HepG2 (cell line): ENCODE measurements around the gene AP2B1. TPM values are rescaled to one million over a fixed set of nuclear protein-coding genes. Genes with fewer than 3 reads are reported as not detected.
A peak's percentile ranks its signal among the peaks of the same experiment; 100 is the strongest.

Experiments used
- ATAC-seq: fragments of 200-7000 bp; cut with Tn5 transposase; 3 replicates; pipeline ENCODE4 v1.9.1; 2020; ENCODE audit warnings: mild to moderate bottlenecking, moderate library complexity
- BruUV-seq: library from RNA; stranded (reverse); fragments of 400-500 nt; replicated peaks from 2 replicates; lab custom pipeline; 2021; lab: Mats Ljungman, UMichigan
- CTCF ChIA-PET: fragments of 300-600 bp; formaldehyde crosslinking; extraction: SDS; loops from one replicate; lab custom pipeline; 2021; ENCODE audit warnings: low total read pairs, inconsistent platforms, low intra/inter-chr PET ratio; lab: Yijun Ruan, JAX
- POLR2A ChIA-PET: fragments of 350-600 bp; sonication (Branson Sonifier 250); formaldehyde crosslinking; loops from one replicate; lab custom pipeline; 2020; ENCODE audit warnings: antibody characterized with exemption, inconsistent platforms; lab: Yijun Ruan, JAX
- DNase-seq: peaks from one replicate; pipeline ENCODE4 v3.0.0-alpha.2; 2015; ENCODE audit warnings: low spot score
- FAIRE-seq: peaks from 3 replicates; lab custom pipeline; 2011; peaks lifted over from hg19 to GRCh38; lab: Jason Lieb, UNC
- H2AFZ ChIP-seq: one replicate; pipeline ENCODE4 v1.6.1; 2011; ENCODE audit warnings: low read length, inconsistent platforms
- H3K27ac ChIP-seq: fragments of 300-600 bp; 3 replicates; pipeline ENCODE4 v1.8.0; 2011; ENCODE audit warnings: mixed run types, mild to moderate bottlenecking, mixed read lengths, low read length, inconsistent platforms; ENCODE audit not compliant: insufficient read depth; ENCODE audit errors: extremely low read length
- H3K27me3 ChIP-seq, 2 experiments: fragments of 200-600 bp in 1 of 2; 2 replicates in 1 of 2; 3 replicates in 1 of 2; pipeline versions ENCODE4 v1.6.0 to v1.8.0; 2011; ENCODE audit warnings: low read length in 2 of 2, mild to moderate bottlenecking in 2 of 2, moderate library complexity in 2 of 2, inconsistent platforms in 1 of 2; ENCODE audit not compliant: insufficient read depth in 2 of 2, control insufficient read depth in 1 of 2
- H3K36me3 ChIP-seq, 2 experiments: fragments of 200-600 bp in 1 of 2; replicated peaks in 1 of 2; 2 replicates in 1 of 2; 3 replicates in 1 of 2; pipeline versions ENCODE4 v1.5.1 to v1.8.0; 2011; ENCODE audit warnings: low read length in 2 of 2, inconsistent platforms in 1 of 2; ENCODE audit not compliant: insufficient read depth in 2 of 2, control insufficient read depth in 1 of 2
- H3K4me1 ChIP-seq: 2 replicates; pipeline ENCODE4 v1.5.1; 2012; ENCODE audit warnings: low read length, inconsistent platforms; ENCODE audit not compliant: insufficient read depth
- H3K4me2 ChIP-seq: 2 replicates; pipeline ENCODE4 v1.6.0; 2011; ENCODE audit warnings: low read depth, low read length, inconsistent platforms
- H3K4me3 ChIP-seq, 3 experiments: fragments of 200-600 bp in 1 of 3; sonication (generic), shearing (Covaris generic) in 1 of 3; replicated peaks in 1 of 3; 2 replicates each; pipeline ENCODE4 v1.5.1; 2011 to 2016; ENCODE audit warnings: low read length in 3 of 3, inconsistent platforms in 2 of 3, low read depth in 2 of 3, mild to moderate bottlenecking in 2 of 3, control low read depth in 1 of 3, mixed read lengths in 1 of 3; ENCODE audit not compliant: insufficient read depth in 1 of 3
- H3K79me2 ChIP-seq: one replicate; pipeline ENCODE4 v1.6.1; 2011; ENCODE audit warnings: low read length, inconsistent platforms; ENCODE audit not compliant: insufficient read depth
- H3K9ac ChIP-seq: 2 replicates; pipeline ENCODE4 v1.6.0; 2011; ENCODE audit warnings: mild to moderate bottlenecking, low read depth, low read length, inconsistent platforms; ENCODE audit not compliant: insufficient read depth
- H3K9me3 ChIP-seq: 2 replicates; pipeline ENCODE4 v1.5.1; 2012; ENCODE audit warnings: mild to moderate bottlenecking, low read length
- H4K20me1 ChIP-seq: 2 replicates; pipeline ENCODE4 v1.6.0; 2011; ENCODE audit warnings: inconsistent platforms, mild to moderate bottlenecking, low read length, moderate library complexity; ENCODE audit not compliant: insufficient read depth
- ATF1 ChIP-seq: IDR thresholded peaks from 2 replicates; pipeline ENCODE4 v1.6.1; 2016; ENCODE audit warnings: mild to moderate bottlenecking, control low read depth
- CAMTA2 ChIP-seq: sonication (generic); formaldehyde crosslinking; IDR thresholded peaks from 2 replicates; pipeline ENCODE4 v1.4.0; 2020; ENCODE audit warnings: mild to moderate bottlenecking, missing genetic modification reagents, borderline replicate concordance
- GATAD2A ChIP-seq: IDR thresholded peaks from 2 replicates; pipeline ENCODE4 v1.6.1; 2016
- GZF1 ChIP-seq: sonication (generic); formaldehyde crosslinking; IDR thresholded peaks from 2 replicates; pipeline ENCODE4 v1.5.1; 2020; ENCODE audit warnings: mild to moderate bottlenecking, missing genetic modification reagents
- HNRNPK ChIP-seq: fragments of 200-400 bp; formaldehyde crosslinking; IDR thresholded peaks from 2 replicates; pipeline ENCODE4 v1.6.1; 2018; ENCODE audit warnings: low read length, low read depth, moderate library complexity, mild to moderate bottlenecking; ENCODE audit not compliant: poor library complexity, severe bottlenecking
- NBN ChIP-seq: fragments of 450-650 bp; conservative IDR thresholded peaks from 2 replicates; pipeline ENCODE4 v1.6.1; 2017
- ZFP36L1 ChIP-seq: sonication (generic); formaldehyde crosslinking; IDR thresholded peaks from 2 replicates; pipeline ENCODE4 v1.8.0; 2022; ENCODE audit warnings: mild to moderate bottlenecking, missing genetic modification reagents, moderate library complexity
- ZMAT3 ChIP-seq: sonication (generic); formaldehyde crosslinking; conservative IDR thresholded peaks from 2 replicates; pipeline ENCODE4 v1.7.0; 2021; ENCODE audit warnings: missing genetic modification reagents
- ZSCAN29 ChIP-seq: sonication (generic); formaldehyde crosslinking; conservative IDR thresholded peaks from 2 replicates; pipeline ENCODE4 v1.4.0; 2020; ENCODE audit warnings: mild to moderate bottlenecking, missing genetic modification reagents
- WGBS: methylation state at CpG from one replicate; pipeline ENCODE4 v1.1.6; 2017; ENCODE audit warnings: low lambda C conversion rate; 5-methylcytosine and 5-hydroxymethylcytosine counted together
- in situ Hi-C: cut with HindIII; loops from 2 replicates; pipeline ENCODE4 v1.10.0; 2017; ENCODE audit warnings: low pct_unique_long_range_greater_than_20kb; ENCODE audit not compliant: extremely low pct_ligation_motif_present
- intact Hi-C: fragments of 100-400 bp; cut with micrococcal nuclease; formaldehyde crosslinking; loops from one replicate; pipeline ENCODE4 v1.10.0; 2022; ENCODE audit not compliant: unreplicated experiment
- polyA plus RNA-seq, 8 experiments: library from polyadenylated mRNA; depleted of rRNA in 3 of 8; stranded (reverse) in 7 of 8; unstranded in 1 of 8; fragments of >200 nt; fragmentation: Illumina TruSeq in 4 of 8; extraction: Trizol in 4 of 8; gene quantifications; 2 replicates each; pipeline versions ENCODE4 v1.2.1 to v1.2.3, GENCODE V29; 2011 to 2016; ENCODE audit warnings: low read depth in 4 of 8, missing spikeins in 1 of 8, mixed read lengths in 1 of 8; ENCODE audit not compliant: insufficient read depth in 1 of 8
- total RNA-seq, 5 experiments: library from RNA; depleted of rRNA; stranded (reverse); fragments of >200 nt; fragmentation: Illumina TruSeq; extraction: Trizol; gene quantifications; 2 replicates each; pipeline ENCODE4 v1.2.3, GENCODE V29; 2016; ENCODE audit warnings: low read depth in 1 of 5
- TF ChIP-seq, protein P1 (sequence below): sonication (generic); formaldehyde crosslinking; IDR thresholded peaks from 2 replicates; pipeline ENCODE4 v1.9.0; 2021; ENCODE audit warnings: missing genetic modification reagents, borderline replicate concordance
- TF ChIP-seq, protein P2 (sequence below): sonication (generic); formaldehyde crosslinking; conservative IDR thresholded peaks from 2 replicates; pipeline ENCODE4 v1.5.0; 2020; ENCODE audit warnings: missing genetic modification reagents
- TF ChIP-seq, protein P3 (sequence below): sonication (generic); formaldehyde crosslinking; IDR thresholded peaks from 2 replicates; pipeline ENCODE4 v1.4.0; 2020; ENCODE audit warnings: mild to moderate bottlenecking, missing genetic modification reagents
- TF ChIP-seq, protein P4 (sequence below): sonication (generic); formaldehyde crosslinking; IDR thresholded peaks from 2 replicates; pipeline ENCODE4 v1.8.0; 2022; ENCODE audit warnings: missing genetic modification reagents, low read depth, mild to moderate bottlenecking, borderline replicate concordance

The AP2B1 gene
- total and polyA plus RNA-seq, 2 of the 13 experiments (the other 11 are each of a cell fraction or from before 2014, with no cell fraction given), result 23.8 to 71.3 TPM

DNA sequence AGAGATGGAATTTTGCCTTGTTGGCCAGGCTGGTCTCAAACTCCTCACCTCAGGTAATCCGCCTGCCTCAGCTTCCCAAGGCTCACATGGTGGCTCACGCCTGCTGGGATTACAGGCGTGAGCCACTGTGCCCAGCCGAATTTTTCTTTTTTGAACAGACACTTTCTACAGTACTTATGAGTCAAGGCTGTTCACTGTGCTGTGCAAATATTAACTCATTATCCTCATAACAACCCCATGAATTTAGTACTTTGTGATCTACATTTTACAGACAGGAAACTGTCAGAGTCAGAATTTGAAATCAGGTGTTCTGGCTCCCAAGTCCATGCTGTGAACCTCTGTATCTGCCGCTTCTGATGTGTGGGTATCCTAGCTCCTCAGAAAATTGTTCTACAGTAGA, 118.6 kb downstream of the AP2B1 start (continued):
- TF ChIP-seq GZF1 (CRISPR knock-in tag) (no peak), ZSCAN29 (CRISPR knock-in tag) (0 out of 2 replicates have a peak, but pooled peaks have one; percentile 30)

DNA sequence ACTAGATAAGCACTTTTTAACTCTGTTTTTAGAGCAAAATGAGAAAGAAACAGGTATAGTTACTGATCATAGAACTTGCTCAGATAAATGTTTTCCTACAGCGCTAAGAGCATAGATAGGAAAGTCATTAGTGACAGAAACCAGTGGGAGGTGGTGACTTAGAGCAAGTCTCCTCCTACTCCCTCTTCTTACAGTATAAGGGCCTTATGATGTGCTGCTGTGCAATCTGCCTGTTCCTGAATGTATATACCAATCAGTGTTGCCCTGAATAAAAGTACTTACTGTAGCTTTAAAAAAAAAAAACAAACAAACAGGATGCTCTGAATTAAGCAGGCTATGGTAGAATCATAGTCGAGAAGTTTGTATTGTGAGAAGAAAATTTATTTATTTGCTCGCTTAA, 121.0 kb downstream of the AP2B1 start:
- POLR2A ChIA-PET, result no interaction called here
- WGBS, result 98% methylated on average over 3 of the region's 3 CpGs
- H3K9me3 ChIP-seq, result no peaks in the 10 kb centered on the region
- in situ Hi-C loops (loop anchor here (25.0 kb wide), 1 partner anchor 104 kb away; the partner anchor contains the start of gene TAF15), intact Hi-C loops (no loop called here)
- H3K4me1 ChIP-seq, result peaks cover 23% of the 10 kb centered on the region
- no peaks in the 10 kb centered on the region for H3K79me2 ChIP-seq
- no peak overlapping the region for H3K27ac ChIP-seq
- H3K4me2 ChIP-seq, result no peak overlapping the region
- no TSS peak for BruUV-seq
- no peaks in the 10 kb centered on the region for H3K27me3 ChIP-seq
- H3K9ac ChIP-seq, result no peak overlapping the region
- 0 out of 2 replicates have a peak, but pooled peaks cover 4% of the 10 kb centered on the region for H4K20me1 ChIP-seq
- FAIRE-seq, result no peak
- ATAC-seq, result no peak
- TF ChIP-seq, protein P1, sequence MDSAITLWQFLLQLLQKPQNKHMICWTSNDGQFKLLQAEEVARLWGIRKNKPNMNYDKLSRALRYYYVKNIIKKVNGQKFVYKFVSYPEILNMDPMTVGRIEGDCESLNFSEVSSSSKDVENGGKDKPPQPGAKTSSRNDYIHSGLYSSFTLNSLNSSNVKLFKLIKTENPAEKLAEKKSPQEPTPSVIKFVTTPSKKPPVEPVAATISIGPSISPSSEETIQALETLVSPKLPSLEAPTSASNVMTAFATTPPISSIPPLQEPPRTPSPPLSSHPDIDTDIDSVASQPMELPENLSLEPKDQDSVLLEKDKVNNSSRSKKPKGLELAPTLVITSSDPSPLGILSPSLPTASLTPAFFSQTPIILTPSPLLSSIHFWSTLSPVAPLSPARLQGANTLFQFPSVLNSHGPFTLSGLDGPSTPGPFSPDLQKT (CRISPR knock-in tag), result no peak
- no peak for TF ChIP-seq GATAD2A
- TF ChIP-seq, protein P2, sequence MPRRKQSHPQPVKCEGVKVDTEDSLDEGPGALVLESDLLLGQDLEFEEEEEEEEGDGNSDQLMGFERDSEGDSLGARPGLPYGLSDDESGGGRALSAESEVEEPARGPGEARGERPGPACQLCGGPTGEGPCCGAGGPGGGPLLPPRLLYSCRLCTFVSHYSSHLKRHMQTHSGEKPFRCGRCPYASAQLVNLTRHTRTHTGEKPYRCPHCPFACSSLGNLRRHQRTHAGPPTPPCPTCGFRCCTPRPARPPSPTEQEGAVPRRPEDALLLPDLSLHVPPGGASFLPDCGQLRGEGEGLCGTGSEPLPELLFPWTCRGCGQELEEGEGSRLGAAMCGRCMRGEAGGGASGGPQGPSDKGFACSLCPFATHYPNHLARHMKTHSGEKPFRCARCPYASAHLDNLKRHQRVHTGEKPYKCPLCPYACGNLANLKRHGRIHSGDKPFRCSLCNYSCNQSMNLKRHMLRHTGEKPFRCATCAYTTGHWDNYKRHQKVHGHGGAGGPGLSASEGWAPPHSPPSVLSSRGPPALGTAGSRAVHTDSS, result no peak
- TF ChIP-seq ZFP36L1 (CRISPR knock-in tag), result no peak
- no peak for TF ChIP-seq ATF1
- no peak for TF ChIP-seq NBN
- TF ChIP-seq, protein P3, sequence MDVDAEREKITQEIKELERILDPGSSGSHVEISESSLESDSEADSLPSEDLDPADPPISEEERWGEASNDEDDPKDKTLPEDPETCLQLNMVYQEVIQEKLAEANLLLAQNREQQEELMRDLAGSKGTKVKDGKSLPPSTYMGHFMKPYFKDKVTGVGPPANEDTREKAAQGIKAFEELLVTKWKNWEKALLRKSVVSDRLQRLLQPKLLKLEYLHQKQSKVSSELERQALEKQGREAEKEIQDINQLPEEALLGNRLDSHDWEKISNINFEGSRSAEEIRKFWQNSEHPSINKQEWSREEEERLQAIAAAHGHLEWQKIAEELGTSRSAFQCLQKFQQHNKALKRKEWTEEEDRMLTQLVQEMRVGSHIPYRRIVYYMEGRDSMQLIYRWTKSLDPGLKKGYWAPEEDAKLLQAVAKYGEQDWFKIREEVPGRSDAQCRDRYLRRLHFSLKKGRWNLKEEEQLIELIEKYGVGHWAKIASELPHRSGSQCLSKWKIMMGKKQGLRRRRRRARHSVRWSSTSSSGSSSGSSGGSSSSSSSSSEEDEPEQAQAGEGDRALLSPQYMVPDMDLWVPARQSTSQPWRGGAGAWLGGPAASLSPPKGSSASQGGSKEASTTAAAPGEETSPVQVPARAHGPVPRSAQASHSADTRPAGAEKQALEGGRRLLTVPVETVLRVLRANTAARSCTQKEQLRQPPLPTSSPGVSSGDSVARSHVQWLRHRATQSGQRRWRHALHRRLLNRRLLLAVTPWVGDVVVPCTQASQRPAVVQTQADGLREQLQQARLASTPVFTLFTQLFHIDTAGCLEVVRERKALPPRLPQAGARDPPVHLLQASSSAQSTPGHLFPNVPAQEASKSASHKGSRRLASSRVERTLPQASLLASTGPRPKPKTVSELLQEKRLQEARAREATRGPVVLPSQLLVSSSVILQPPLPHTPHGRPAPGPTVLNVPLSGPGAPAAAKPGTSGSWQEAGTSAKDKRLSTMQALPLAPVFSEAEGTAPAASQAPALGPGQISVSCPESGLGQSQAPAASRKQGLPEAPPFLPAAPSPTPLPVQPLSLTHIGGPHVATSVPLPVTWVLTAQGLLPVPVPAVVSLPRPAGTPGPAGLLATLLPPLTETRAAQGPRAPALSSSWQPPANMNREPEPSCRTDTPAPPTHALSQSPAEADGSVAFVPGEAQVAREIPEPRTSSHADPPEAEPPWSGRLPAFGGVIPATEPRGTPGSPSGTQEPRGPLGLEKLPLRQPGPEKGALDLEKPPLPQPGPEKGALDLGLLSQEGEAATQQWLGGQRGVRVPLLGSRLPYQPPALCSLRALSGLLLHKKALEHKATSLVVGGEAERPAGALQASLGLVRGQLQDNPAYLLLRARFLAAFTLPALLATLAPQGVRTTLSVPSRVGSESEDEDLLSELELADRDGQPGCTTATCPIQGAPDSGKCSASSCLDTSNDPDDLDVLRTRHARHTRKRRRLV (CRISPR knock-in tag), result no peak
- no peak for TF ChIP-seq CAMTA2 (CRISPR knock-in tag)
- TF ChIP-seq ZMAT3 (CRISPR knock-in tag), result no peak
- TF ChIP-seq, protein P4, sequence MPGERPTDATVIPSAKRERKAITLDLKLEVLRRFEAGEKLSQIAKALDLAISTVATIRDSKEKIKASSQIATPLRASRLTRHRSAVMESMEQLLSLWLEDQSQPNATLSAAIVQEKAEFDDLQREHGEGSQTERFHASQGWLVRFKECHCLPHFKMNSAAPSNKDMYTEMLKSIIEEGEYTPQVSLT (CRISPR knock-in tag), result no peak
- TF ChIP-seq HNRNPK, result no peak
- H2AFZ ChIP-seq, result no peak overlapping the region
- no peak overlapping the region for H3K4me3 ChIP-seq
- CTCF ChIA-PET, result no interaction called here
- DNase-seq, result no peak
- peaks cover 4 to 21% of the 10 kb centered on the region in 2 experiments for H3K36me3 ChIP-seq
